Measurements from ENCODE around the gene HOXB4. TPM values are rescaled to one million over a fixed set of nuclear protein-coding genes. Genes with fewer than 3 reads are reported as not detected.

Gene HOXB4
- total and polyA plus RNA-seq, 5 experiments from 2014 or later: 0.06 to 2.3 (median 0.95) TPM; not detected in 1

- Mint-ChIP-seq H3K4me1 (peaks cover 26 to 58% (median 42%) of the 10 kb centered on the region in 4 donors), H3K27me3 (peaks cover 37 to 91% (median 68%) of the 10 kb centered on the region in 5 donors), H3K4me3 (peak overlapping the region; percentile 70 to 96 (median 86)), H3K36me3 (peaks cover 0 to 12% (median 0%) of the 10 kb centered on the region in 3 donors), H3K9me3 (no peaks in the 10 kb centered on the region), H3K27ac (peak overlapping the region in 2 of 10 donors; percentile 53 to 64)
- DNase-seq (peak in 6 of 10 donors; percentile 23 to 61 (median 50)), ATAC-seq (peak; percentile 74 to 75)
- POLR2A ChIA-PET: interaction anchor here (0.6 to 2.9 kb wide), 7 partner anchors 9 to 718 kb away, joined by 3 to 8 read pairs (median 3); partner anchors contain the start of genes HOXB5, HOXB9 and SP2
Measured at GRCh38 chr17:48612854-48613691, 34.9 kb upstream of the HOXB4 start.

DNA sequence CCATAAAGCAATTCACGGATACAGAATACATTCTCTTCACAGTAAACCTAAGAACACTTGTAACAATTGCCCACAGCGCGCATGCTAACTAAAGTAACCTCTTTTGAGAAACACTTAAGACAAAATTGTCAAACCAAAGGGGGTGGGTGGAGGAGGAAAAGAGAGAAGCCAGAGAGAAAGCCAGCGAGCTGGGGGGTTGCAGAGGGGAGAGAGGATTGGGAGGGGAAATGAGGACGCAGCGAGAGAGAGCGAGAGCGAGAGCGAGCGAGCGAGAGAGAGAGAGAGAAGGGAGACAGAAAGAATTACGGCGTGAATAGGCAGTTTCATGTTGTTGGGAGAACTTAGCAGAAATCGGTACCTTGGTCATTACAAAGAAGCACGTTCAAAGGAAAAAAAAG is 34.3 kb upstream of the HOXB4 start:
- DNase-seq (peak in 1 of 10 donors; percentile 41), ATAC-seq (peak; percentile 19 to 30)
- no peaks in the 10 kb centered on the region for H3K9me3 Mint-ChIP-seq
- POLR2A ChIA-PET: interaction anchor here (0.6 to 2.9 kb wide), 7 partner anchors 10 to 717 kb away, joined by 3 to 8 read pairs (median 3); partner anchors contain the start of genes HOXB5, HOXB9 and SP2
- peak overlapping the region; percentile 70 to 96 (median 84) for H3K4me3 Mint-ChIP-seq
- H3K27ac Mint-ChIP-seq: peak overlapping the region in 4 of 10 donors; percentile 21 to 64 (median 48)
- peaks cover 0 to 12% (median 0%) of the 10 kb centered on the region in 3 donors for H3K36me3 Mint-ChIP-seq
- H3K27me3 Mint-ChIP-seq: peaks cover 37 to 91% (median 72%) of the 10 kb centered on the region in 5 donors
- H3K4me1 Mint-ChIP-seq: peaks cover 25 to 53% (median 41%) of the 10 kb centered on the region in 4 donors

DNA sequence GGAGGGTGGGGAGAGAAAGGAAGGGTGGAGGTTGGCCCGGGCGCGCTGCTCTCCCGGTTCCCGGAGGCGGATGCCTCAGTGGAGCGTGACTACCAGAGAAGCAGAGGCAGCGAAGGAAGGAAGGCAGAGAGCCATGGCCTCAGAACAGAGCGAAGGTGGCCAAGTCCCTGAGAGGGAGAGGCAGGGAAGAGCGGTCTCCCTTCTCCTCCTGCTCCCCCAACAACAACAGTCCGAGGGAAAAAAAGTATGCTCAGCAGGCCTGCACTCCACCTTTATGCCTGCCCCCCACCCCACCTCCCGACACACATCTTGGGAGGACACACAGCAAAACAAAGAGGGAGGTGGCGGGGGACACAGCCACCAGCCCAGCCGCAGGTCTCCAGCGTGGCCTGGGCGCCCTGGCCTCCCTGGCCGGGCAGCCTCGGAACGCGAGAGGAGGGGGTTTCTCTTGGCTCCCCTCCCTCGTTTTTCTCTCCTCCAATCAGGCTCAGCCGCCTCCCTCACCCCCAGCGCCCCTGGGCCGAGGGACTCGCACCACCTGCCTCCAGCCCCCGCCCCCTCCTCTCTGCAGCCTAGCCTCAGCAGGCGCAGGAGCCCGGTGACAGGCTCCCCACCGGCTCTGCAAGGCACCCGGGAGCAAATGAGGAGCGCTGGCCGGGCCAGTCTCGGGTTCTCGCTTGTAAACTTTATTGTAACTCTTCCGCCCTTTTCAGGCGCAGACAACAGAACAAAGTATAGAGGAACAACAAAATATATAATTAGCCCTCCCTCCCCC is 33.7 kb upstream of the HOXB4 start:
- Mint-ChIP-seq H3K9me3 (no peaks in the 10 kb centered on the region), H3K27me3 (peaks cover 34 to 91% (median 70%) of the 10 kb centered on the region in 5 donors), H3K27ac (peak overlapping the region in 2 of 10 donors; percentile 64 to 71), H3K4me3 (peak overlapping the region; percentile 88 to 97 (median 94)), H3K36me3 (peaks cover 0 to 12% (median 0%) of the 10 kb centered on the region in 3 donors), H3K4me1 (peaks cover 22 to 47% (median 36%) of the 10 kb centered on the region in 4 donors)
- DNase-seq (no peak), ATAC-seq (peak in 1 of 2 donors; percentile 11)
- POLR2A ChIA-PET: interaction anchor here (1.1 kb wide), 1 partner anchor 505 kb away, joined by 3 read pairs; no protein-coding TSS in a partner anchor

GRCh38 chr17:48611213-48611612 is 33.1 kb upstream of the HOXB4 start:
- H3K27ac Mint-ChIP-seq: peak overlapping the region in 4 of 10 donors; percentile 69 to 88 (median 74)

DNA sequence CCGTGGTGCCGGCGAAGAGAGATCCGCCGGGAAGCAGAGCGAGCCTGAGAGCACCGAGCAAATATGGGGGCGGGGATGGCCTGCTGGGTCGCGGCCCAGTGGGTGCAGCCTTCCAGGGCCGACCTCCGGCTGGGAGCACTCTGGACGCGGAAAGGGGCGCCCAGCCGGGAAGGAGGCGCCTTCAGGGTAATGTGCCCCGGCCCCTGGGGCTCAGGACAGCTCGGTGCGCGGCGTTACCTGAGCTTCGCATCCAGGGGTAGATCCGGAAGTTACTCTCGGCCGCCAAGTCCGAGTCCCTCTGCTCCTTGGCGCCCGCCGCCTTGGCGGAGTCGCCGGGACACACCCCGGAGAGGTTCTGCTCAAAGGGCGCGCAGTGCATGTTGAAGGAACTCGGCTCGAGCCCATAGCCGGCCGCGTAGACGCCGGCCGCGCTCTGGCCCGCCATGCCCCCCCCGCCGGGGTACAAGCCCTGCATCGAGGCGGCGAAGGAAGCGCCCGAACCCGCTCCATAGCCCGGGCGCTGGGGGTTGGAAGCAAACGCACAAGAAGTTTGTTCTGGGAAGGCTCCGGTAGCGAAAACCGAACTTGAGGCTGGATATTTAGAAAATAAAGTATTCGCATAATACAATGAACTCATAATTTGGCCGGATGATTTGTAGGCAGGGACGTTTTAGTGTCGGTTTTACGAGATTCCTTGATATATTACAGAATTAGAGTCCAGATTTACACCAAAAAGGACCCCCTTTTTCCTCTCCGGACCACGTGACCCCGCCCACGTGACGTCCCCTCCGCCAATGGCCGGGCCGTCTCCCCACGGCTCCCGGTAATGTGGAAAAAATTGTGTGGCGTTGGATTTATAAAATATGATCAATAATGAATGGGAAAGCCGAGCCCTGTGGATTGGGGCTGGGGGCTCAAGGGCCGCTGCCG is 32.4 kb upstream of the HOXB4 start, which contains the start of gene HOXB7:
HOXB7 (minus strand) TSS at position 736 of the 930 bp plus-strand sequence; CDS start at position 637, 99 bp downstream.
- peaks cover 29 to 91% (median 68%) of the 10 kb centered on the region in 5 donors for H3K27me3 Mint-ChIP-seq
- H3K9me3 Mint-ChIP-seq: no peaks in the 10 kb centered on the region
- DNase-seq: peak in 9 of 10 donors; percentile 39 to 66 (median 54)
- H3K36me3 Mint-ChIP-seq: peaks cover 0 to 12% (median 0%) of the 10 kb centered on the region in 3 donors
- peak within 1 kb of the TSS; percentile 88 to 97 (median 94) for H3K4me3 Mint-ChIP-seq
- peak; percentile 6 to 38 for ATAC-seq
- H3K4me1 Mint-ChIP-seq: peaks cover 21 to 46% (median 36%) of the 10 kb centered on the region in 4 donors
- POLR2A ChIA-PET: interaction anchor here (0.6 to 1.9 kb wide), 4 partner anchors 11 to 130 kb away, joined by 3 to 5 read pairs (median 4); partner anchors contain the start of gene HOXB9
- peak within 1 kb of the TSS in 4 of 10 donors; percentile 69 to 88 (median 74) for H3K27ac Mint-ChIP-seq

More at GRCh38 chr17:48611213-48611612, 33.1 kb upstream of the HOXB4 start:
- Mint-ChIP-seq H3K27me3 (peaks cover 33 to 91% (median 70%) of the 10 kb centered on the region in 5 donors), H3K9me3 (no peaks in the 10 kb centered on the region), H3K4me3 (peak overlapping the region; percentile 88 to 97 (median 94)), H3K4me1 (peaks cover 21 to 46% (median 36%) of the 10 kb centered on the region in 4 donors), H3K36me3 (peaks cover 0 to 12% (median 0%) of the 10 kb centered on the region in 3 donors)
- no peak for DNase-seq
- POLR2A ChIA-PET: interaction anchor here (1.2 kb wide), 1 partner anchor 14 kb away, joined by 5 read pairs; the partner anchor contains the start of gene HOXB9
- peak in 1 of 2 donors; percentile 7 for ATAC-seq

DNA sequence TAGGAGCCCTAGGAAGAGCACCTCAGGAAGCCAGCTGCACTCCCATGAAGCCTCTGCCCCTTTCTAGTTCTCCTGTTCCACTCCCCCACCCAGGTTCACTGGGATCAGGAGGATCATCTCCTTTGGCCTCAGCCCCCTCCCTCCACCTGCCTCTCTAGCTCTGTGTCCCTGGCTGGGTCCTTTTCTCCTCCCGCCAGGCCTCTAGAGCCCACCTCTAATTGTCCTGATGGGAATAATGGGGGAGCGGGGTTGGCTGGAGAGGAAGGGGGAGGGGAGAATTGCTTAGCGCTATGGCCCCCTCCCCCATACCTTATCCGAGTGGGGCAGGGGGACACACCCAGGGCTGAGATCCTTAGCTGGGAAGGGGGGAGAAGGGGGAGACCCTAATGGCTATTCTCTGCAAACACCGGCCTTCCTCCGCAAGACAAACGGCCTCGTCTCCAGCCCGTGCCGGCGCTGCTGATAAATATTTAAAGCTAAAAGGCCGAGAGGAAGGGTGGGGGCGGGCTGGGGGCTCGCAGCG is 31.7 kb upstream of the HOXB4 start:
- no peak overlapping the region for H3K27ac Mint-ChIP-seq
- no peak for ATAC-seq
- no peaks in the 10 kb centered on the region for H3K9me3 Mint-ChIP-seq
- H3K36me3 Mint-ChIP-seq: peaks cover 0 to 12% (median 0%) of the 10 kb centered on the region in 3 donors
- peak overlapping the region; percentile 55 to 97 (median 94) for H3K4me3 Mint-ChIP-seq
- H3K4me1 Mint-ChIP-seq: peaks cover 18 to 42% (median 32%) of the 10 kb centered on the region in 4 donors
- POLR2A ChIA-PET: interaction anchor here (0.6 to 1.9 kb wide), 3 partner anchors 12 to 16 kb away, joined by 4 to 5 read pairs (median 4); partner anchors contain the start of gene HOXB9
- DNase-seq: no peak
- peaks cover 24 to 91% (median 66%) of the 10 kb centered on the region in 5 donors for H3K27me3 Mint-ChIP-seq

- H3K4me3 Mint-ChIP-seq: peak overlapping the region in 9 of 10 donors; percentile 14 to 95 (median 90)
- DNase-seq: no peak
- H3K9me3 Mint-ChIP-seq: no peaks in the 10 kb centered on the region
- POLR2A ChIA-PET: interaction anchor here (0.7 to 1.9 kb wide), 2 partner anchors 11 to 144 kb away, joined by 4 to 6 read pairs; no protein-coding TSS in a partner anchor
- peaks cover 27 to 91% (median 66%) of the 10 kb centered on the region in 5 donors for H3K27me3 Mint-ChIP-seq
- peaks cover 16 to 34% (median 30%) of the 10 kb centered on the region in 4 donors for H3K4me1 Mint-ChIP-seq
- peak overlapping the region in 2 of 10 donors; percentile 5 to 48 for H3K27ac Mint-ChIP-seq
- peaks cover 0 to 10% (median 0%) of the 10 kb centered on the region in 3 donors for H3K36me3 Mint-ChIP-seq
- ATAC-seq: no peak
Measured at GRCh38 chr17:48609033-48609432, 30.9 kb upstream of the HOXB4 start.

DNA sequence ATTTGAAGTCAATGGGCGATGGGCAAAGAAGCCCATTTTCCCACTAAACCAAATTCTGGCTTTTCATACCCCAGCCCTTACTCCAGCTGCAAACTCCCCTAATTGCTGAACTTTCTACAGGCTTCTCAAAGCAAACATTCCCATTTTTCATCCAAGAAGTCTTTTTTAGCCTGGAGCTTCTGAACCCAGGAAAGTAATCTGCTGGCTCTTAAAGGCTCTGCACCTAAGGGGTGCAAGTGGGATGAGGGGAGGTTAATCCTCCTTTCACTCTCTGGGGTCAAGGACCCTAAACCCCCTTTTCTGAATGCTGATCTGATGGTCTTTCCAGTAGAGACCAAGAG is 30.3 kb upstream of the HOXB4 start:
- Mint-ChIP-seq H3K4me1 (peaks cover 14 to 30% (median 26%) of the 10 kb centered on the region in 4 donors), H3K9me3 (no peaks in the 10 kb centered on the region), H3K4me3 (peak overlapping the region in 3 of 10 donors; percentile 3 to 68 (median 14)), H3K27ac (no peak overlapping the region), H3K27me3 (peaks cover 30 to 91% (median 66%) of the 10 kb centered on the region in 5 donors), H3K36me3 (peaks cover 0 to 6% (median 0%) of the 10 kb centered on the region in 3 donors)
- POLR2A ChIA-PET: interaction anchor here (0.7 to 0.8 kb wide), 2 partner anchors 145 to 449 kb away, joined by 3 to 6 read pairs; no protein-coding TSS in a partner anchor
- DNase-seq (no peak), ATAC-seq (no peak)

DNA sequence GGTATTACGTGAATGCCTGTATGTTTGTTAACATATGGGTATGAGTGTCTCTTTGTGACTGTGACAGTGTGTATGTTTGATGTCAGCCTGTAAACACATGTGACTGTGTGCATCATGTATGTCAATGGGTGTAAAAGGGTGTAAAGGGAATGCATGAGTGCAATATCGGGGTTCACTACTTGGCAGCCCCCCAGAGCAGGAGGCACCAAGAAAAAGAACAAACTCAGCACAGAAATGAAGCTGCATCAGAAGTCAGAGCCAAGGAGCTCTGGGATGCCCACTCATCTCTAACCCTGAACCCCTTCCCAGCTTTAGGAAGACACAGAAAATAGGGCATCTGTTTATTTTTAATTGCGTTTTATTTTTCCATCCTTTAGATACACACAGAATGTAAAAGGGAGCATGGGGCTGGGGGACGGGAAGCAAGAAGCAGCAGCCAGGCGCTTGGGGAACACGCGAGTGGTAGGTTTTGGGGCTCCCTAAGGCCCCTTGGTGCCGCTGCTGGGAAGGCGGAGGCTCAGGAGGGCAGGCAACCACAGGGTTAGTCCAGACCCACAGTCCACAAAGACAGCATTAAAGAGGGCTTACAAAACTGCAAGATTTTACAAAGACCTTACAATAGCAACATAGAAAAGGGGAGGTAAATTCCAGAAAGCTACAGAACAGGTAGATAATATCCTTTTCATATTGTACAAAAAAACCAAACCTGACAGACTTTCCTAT is 28.9 kb upstream of the HOXB4 start:
- POLR2A ChIA-PET: no interaction called here
- Mint-ChIP-seq H3K4me1 (peaks cover 6 to 28% (median 23%) of the 10 kb centered on the region in 4 donors), H3K4me3 (no peak overlapping the region), H3K27ac (no peak overlapping the region), H3K36me3 (peaks cover 0 to 2% (median 0%) of the 10 kb centered on the region in 3 donors), H3K27me3 (peaks cover 34 to 91% (median 66%) of the 10 kb centered on the region in 5 donors), H3K9me3 (no peaks in the 10 kb centered on the region)
- ATAC-seq (no peak), DNase-seq (no peak)
